Mesodermal cell (in vitro differentiated cells): ENCODE results near the gene MRS2.
"Not testable (repeated sequence)": the region's sequence is repeated elsewhere in the genome, so short reads cannot be mapped to it uniquely, and the experiment has no call there.

Experiments
- H3K27ac ChIP-seq: 2 replicates; pipeline ENCODE4 v1.7.0; 2013; ENCODE audit warnings: mild to moderate bottlenecking, low read depth, low read length, moderate library complexity; ENCODE audit not compliant: severe bottlenecking
- H3K36me3 ChIP-seq: 2 replicates; pipeline ENCODE4 v1.7.1; 2013; ENCODE audit warnings: mild to moderate bottlenecking, low read length, moderate library complexity; ENCODE audit not compliant: control insufficient read depth, insufficient read depth
- H3K4me1 ChIP-seq: one replicate; pipeline ENCODE4 v1.7.1; 2013; ENCODE audit warnings: mild to moderate bottlenecking, low read length; ENCODE audit not compliant: insufficient read depth, control insufficient read depth, poor library complexity, severe bottlenecking
- H3K4me3 ChIP-seq: 2 replicates; pipeline ENCODE4 v1.7.0; 2013; ENCODE audit warnings: low read length, control low read depth, mild to moderate bottlenecking; ENCODE audit not compliant: insufficient read depth, poor library complexity, severe bottlenecking; ENCODE audit errors: extremely low read depth
- H3K9me3 ChIP-seq: 2 replicates; pipeline ENCODE4 v1.7.1; 2013; ENCODE audit warnings: mild to moderate bottlenecking, low read length, moderate library complexity; ENCODE audit not compliant: control insufficient read depth
- WGBS, 2 experiments: methylation state at CpG; one replicate each; pipeline ENCODE4 v1.1.5; 2013; ENCODE audit warnings: missing lambda C conversion rate in 2 of 2; ENCODE audit not compliant: insufficient coverage in 2 of 2; 5-methylcytosine and 5-hydroxymethylcytosine counted together

MRS2 gene

DNA sequence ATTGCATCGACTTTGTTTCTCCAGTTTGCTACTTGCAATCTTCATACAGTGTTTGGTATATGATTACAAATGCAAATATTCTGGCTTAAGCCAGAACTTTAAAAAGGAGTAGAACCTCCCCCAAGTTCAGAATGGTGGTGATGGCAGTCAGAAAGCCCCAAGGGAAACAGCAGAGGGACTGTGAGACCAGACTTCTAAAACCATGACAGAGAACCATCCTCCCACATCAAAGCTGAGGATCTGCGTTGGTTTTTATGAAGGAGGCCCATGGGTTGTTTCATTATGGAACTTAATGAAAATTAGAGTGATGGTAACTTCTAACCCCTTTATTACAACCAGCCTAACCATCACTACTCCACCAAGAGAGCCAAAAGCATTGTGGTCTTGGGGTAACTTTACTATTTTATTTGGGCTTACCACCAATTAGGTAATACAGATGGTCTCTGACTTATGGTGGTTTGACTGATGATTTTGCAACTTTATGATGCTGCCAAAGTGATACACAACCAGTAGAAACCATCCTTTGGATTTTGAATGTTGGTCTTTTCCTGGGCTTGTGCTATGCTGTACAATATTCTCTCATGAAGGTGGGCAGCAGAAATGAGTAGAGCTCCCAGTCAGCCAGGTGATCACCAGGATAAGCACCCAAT lies 10.9 kb upstream of the MRS2 start:
- peaks cover 3% of the 10 kb centered on the region for H3K9me3 ChIP-seq
- no peaks in the 10 kb centered on the region for H3K36me3 ChIP-seq
- H3K4me1 ChIP-seq, result no peaks in the 10 kb centered on the region
- WGBS, 2 experiments, result no CpG with 5 or more reads among the region's 2 CpGs
- H3K4me3 ChIP-seq, result no peak overlapping the region
- no peak overlapping the region for H3K27ac ChIP-seq

DNA sequence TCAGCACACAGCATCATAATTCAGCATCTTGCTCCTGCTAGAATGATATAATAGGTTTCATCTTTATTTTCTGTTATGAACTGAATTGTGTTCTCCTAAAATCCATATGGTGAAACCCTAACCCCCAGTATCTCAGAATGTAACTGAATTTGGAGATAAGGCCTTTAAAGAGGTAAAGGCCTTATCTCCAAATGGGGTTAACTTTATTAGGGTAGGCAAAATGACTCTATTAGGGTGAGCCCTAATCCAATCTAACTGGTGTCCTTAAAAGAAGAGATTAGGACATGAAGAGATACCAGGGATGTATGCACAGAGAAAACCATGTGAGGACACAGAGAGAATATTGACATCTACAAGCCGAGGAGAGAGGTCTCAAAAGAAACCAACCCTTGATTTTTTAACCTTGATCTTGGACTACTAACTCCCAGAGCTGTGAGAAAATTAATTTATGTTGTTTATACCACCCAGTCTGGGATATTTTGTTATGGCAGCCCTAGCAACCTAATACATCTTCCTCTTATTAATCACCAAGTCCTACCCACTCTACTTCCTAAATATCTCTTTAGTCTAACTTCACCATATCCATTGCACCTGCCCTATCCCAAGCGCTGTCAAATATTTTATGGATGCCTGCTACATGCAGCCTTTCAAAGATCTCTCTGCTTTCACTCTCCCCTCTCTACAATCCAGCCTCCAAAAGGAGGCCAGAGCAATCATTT lies 8.5 kb upstream of the MRS2 start:
- H3K36me3 ChIP-seq, result no peaks in the 10 kb centered on the region
- peaks cover 10% of the 10 kb centered on the region for H3K9me3 ChIP-seq
- 86 to 100% methylated on average over 1 to 2 of the region's 2 CpGs for WGBS, 2 experiments
- no peaks in the 10 kb centered on the region for H3K4me1 ChIP-seq
- H3K4me3 ChIP-seq, result no peak overlapping the region
- H3K27ac ChIP-seq, result no peak overlapping the region

DNA sequence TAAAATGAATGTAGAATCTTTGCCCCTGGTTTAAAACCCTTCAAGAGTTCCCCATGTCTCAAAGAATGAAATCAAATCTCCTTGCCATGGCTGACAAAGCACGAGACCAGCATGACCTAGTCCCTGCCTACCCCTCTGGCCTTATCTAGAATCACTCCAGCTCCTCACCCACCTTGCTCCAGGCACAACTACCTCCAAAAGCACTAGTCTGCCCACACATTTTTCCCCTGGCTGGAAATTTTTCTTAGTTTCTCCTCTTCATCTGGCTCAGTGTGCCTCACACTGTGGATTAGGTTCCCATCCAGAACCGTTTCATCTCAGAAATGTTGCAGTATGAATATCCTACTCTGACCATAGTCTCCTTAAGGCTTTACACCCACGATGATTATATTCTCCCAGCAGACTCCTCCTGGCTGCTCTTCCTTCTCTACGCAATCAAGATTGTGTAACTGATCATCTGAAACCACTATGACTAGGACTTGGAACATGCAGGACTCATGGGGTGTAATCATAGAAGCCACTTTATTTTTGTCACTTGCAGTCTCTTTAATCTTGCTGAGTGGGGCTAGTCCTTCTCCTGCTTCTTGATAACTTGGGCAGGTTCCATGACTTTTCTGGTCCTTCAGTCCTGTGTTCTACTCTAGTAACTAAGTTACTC lies 7.8 kb upstream of the MRS2 start:
- Histone ChIP-seq H3K36me3 (no peaks in the 10 kb centered on the region), H3K27ac (no peak overlapping the region)
- 87 to 97% methylated on average over 4 of the region's 4 CpGs for WGBS, 2 experiments

DNA sequence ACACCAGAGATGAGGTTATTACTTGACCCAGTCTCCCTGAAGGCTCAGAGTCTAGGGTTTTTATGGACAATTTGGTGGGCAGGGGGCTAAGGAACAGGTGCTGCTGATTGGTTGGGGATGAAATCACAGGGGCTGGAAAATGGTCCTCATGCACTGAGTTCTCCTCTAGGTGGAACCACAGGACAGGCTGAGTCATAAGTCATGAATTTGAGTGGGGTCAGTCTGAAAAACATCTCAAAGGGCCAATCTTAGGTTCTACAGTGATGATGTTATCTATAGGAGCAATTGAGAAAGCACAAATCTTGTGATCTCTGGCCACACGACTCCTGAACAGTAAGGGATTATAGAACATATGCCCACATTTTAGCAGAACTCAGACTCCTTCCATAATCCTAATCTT lies 5.9 kb upstream of the MRS2 start:
- WGBS, 2 experiments, result no CpG with 5 or more reads among the region's 1 CpG
- H3K4me3 ChIP-seq, result no peak overlapping the region

More for the DNA sequence above, 7.8 kb upstream of the MRS2 start:
- Histone ChIP-seq H3K4me3 (no peak overlapping the region), H3K9me3 (peaks cover 10% of the 10 kb centered on the region), H3K4me1 (peaks cover 2% of the 10 kb centered on the region)

DNA sequence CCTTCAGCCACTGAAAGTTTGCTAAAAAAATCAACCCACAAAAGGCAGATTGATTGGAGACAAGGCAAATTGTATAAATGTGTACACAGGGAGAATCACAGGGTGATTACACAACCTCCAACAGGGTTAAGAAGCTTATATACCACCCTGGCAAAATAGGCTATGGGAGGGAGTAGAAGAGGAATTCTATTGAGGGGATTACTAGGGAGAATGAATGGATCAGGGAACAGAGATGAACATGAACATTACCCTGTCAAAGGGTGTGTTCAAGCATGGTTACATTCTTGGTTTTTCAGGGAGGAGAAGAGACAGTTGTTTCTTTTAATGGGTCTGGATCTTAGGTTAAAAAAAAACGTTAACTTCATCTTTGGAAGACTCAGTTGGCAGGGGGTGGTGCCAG lies 5.1 kb upstream of the MRS2 start:
- WGBS, 2 experiments, result 100% methylated on average over 1 of the region's 1 CpG; no CpG with 5 or more reads in 1 of the 2 experiments
- H3K4me3 ChIP-seq, result no peak overlapping the region

More for the DNA sequence above, 5.9 kb upstream of the MRS2 start:
- Histone ChIP-seq H3K4me1 (peaks cover 18% of the 10 kb centered on the region), H3K9me3 (peaks cover 10% of the 10 kb centered on the region), H3K27ac (no peak overlapping the region), H3K36me3 (no peaks in the 10 kb centered on the region)

DNA sequence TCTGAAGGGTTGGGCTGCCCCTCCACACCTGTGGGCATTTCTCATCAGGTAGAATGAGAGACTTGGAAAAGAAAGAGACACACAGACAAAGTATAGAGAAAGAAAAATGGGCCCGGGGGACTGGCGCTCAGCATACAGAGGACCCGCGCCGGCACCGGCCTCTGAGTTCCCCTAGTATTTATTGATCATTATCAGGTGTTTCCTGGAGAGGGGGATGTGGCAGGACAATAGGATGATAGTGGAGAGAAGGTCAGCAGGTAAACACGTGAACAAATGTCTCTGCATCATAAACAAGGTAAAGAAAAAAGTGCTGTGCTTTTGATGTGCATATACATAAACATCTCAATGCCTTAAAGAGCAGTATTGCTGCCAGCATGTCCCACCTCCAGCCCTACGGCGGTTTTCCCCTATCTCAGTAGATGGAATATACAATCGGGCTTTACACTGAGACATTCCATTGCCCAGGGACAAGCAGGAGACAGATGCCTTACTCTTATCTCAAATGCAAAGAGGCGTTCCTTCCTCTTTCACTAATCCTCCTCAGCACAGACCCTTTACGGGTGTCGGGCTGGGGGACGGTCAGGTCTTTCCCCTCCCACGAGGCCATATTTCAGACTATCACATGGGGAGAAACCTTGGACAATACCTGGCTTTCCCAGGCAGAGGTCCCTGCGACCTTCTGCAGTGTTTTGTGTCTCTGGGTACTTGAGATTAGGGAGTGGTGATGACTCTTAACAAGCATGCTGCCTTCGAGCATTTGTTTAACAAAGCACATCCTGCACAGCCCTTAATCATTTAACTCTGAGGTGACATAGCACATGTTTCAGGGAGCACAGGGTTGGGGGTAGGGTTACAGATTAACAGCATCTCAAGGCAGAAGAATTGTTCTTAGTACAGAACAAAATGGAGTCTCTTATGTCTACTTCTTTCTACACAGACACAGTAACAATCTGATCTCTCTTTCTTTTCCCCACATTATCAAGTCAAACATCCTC lies 2.4 kb upstream of the MRS2 start:
- not testable (repeated sequence) for H3K4me3 ChIP-seq, H3K36me3 ChIP-seq
- Histone ChIP-seq H3K4me1 (peaks cover 26% of the 10 kb centered on the region), H3K9me3 (peaks cover 10% of the 10 kb centered on the region), H3K27ac (peak overlapping the region; percentile 76)
- 8 to 9% methylated on average over 2 to 7 of the region's 17 CpGs for WGBS, 2 experiments

More for the DNA sequence above, 5.1 kb upstream of the MRS2 start:
- Histone ChIP-seq H3K36me3 (no peaks in the 10 kb centered on the region), H3K4me1 (peaks cover 25% of the 10 kb centered on the region), H3K9me3 (peaks cover 10% of the 10 kb centered on the region), H3K27ac (no peak overlapping the region)

DNA sequence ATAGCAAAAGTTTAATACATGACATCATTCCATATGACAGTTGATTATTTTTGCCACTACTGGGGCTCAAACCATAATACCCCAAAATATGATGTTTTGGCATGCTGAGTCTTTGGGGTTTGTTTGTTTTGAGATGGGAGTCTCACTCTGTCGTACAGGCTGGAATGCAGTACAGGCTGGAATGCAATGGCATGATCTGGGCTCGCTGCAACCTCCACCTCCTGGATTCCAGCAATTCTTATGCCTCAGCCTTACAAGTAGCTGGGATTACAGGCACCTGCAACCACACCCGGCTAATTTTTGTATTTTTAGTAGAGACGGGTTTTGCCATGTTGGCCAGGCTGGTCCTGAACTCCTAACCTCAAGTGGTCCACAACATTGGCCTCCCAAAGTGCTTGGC lies 1.3 kb upstream of the MRS2 start:
- Histone ChIP-seq H3K27ac (no peak overlapping the region), H3K36me3 (peaks cover 14% of the 10 kb centered on the region), H3K9me3 (peaks cover 10% of the 10 kb centered on the region), H3K4me3 (no peak overlapping the region), H3K4me1 (peaks cover 26% of the 10 kb centered on the region)
- WGBS, 2 experiments, result 48 to 50% methylated on average over 2 to 3 of the region's 4 CpGs

DNA sequence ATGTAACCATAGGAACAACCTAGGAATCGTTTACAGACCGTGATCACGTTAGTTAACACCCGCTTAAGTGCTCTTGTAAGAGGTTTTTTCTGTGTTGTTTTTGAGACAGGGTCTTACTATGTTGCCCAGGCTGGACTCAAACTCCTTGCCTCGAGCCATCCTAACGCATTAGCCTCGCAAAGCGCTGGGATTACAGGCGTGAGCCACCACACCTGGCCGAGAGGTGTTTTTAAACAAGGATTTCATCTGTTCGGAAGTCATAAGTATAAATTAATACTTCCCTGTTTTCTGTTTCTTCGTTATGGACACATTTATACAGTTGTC lies 727 bp downstream of the MRS2 start:
- 0% methylated on average over 2 of the region's 12 CpGs; no CpG with 5 or more reads in 1 of the 2 experiments for WGBS, 2 experiments
- Histone ChIP-seq H3K4me3 (peak overlapping the region; percentile 83), H3K9me3 (no peaks in the 10 kb centered on the region)

DNA sequence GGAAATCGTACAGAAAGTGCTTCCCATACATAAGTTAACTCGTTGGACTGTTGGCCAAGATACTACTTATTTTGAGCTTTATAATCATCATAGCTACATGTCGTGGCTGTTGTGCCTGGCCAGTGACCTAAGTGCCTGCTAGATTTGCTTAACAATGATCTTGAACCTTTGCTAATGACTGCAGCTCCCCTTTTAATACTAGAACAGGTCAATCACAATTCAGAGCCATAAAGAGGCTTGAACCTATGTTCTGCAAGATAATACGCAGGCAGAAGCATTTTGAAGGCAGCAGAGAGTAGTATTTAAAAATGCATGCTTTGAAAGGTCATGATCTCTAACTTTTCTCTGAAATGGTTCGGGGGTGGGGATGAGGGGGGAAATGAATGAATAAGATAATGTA lies 2.5 kb downstream of the MRS2 start:
- Histone ChIP-seq H3K9me3 (no peaks in the 10 kb centered on the region), H3K4me1 (peaks cover 22% of the 10 kb centered on the region), H3K4me3 (no peak overlapping the region), H3K27ac (no peak overlapping the region), H3K36me3 (peaks cover 37% of the 10 kb centered on the region)
- 92% methylated on average over 3 of the region's 5 CpGs for WGBS, 2 experiments

More for the DNA sequence above, 727 bp downstream of the MRS2 start:
- H3K36me3 ChIP-seq, result peaks cover 24% of the 10 kb centered on the region
- no peak overlapping the region for H3K27ac ChIP-seq
- H3K4me1 ChIP-seq, result peaks cover 26% of the 10 kb centered on the region

DNA sequence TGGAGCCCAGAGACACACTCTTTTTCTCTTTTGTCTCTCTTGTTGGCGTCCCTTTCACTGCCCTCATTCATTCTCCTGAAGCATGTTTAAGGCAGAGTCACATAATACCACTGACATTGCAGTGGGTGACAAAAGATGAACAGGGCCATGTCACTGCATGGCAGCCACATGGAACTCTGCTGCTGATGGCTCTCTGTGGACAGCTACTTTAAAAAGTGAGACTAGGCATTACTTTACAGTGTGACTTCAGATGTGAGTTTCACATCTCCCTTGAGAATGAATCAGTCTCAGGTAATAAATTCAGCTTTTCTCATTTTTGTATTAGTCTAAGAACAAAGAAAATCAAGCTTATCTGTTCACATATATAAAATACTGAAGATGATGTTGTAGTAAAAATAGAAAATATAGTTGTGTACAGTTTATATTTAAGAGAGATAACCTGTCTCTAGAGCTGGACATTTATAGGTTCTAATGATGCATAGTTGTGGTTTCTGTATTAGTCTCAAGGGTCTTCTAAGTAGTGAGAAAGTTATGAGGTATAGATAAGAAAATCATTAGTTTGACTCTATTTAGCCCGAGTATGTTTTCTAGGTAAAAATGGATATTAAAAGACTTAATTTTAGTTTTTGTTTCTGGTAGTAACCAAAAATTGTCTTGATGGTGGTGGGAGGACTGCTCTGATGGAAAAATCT lies 6.1 kb downstream of the MRS2 start:
- no peak overlapping the region for H3K27ac ChIP-seq
- H3K4me3 ChIP-seq, result no peak overlapping the region
- WGBS, 2 experiments, result 91 to 100% methylated on average over 2 of the region's 2 CpGs
- no peaks in the 10 kb centered on the region for H3K9me3 ChIP-seq
- H3K36me3 ChIP-seq, result peaks cover 65% of the 10 kb centered on the region
- peaks cover 3% of the 10 kb centered on the region for H3K4me1 ChIP-seq
